Gastrocnemius medialis (tissue), 4 donors: ENCODE results near the gene COQ8B.

Source experiments
- POLR2A ChIP-seq, 2 donors: fragments of 450-650 bp; IDR thresholded peaks; one replicate each; pipeline ENCODE4 v1.6.1; 2017; ENCODE audit warnings: antibody characterized with exemption in 2 of 2, mild to moderate bottlenecking in 2 of 2, moderate library complexity in 2 of 2
- TF ChIP-seq, protein P1 (sequence below), 5 experiments: fragments of 450-650 bp in 3 of 5; fragments of 200-600 bp in 2 of 5; sonication (generic) in 2 of 5; IDR thresholded peaks in 4 of 5; conservative IDR thresholded peaks in 1 of 5; 1 replicate in 4 of 5; 2 replicates in 1 of 5; pipeline ENCODE4 v1.5.1; 2016 to 2019; ENCODE audit warnings: antibody characterized with exemption in 5 of 5, mild to moderate bottlenecking in 3 of 5, moderate library complexity in 3 of 5

DNA sequence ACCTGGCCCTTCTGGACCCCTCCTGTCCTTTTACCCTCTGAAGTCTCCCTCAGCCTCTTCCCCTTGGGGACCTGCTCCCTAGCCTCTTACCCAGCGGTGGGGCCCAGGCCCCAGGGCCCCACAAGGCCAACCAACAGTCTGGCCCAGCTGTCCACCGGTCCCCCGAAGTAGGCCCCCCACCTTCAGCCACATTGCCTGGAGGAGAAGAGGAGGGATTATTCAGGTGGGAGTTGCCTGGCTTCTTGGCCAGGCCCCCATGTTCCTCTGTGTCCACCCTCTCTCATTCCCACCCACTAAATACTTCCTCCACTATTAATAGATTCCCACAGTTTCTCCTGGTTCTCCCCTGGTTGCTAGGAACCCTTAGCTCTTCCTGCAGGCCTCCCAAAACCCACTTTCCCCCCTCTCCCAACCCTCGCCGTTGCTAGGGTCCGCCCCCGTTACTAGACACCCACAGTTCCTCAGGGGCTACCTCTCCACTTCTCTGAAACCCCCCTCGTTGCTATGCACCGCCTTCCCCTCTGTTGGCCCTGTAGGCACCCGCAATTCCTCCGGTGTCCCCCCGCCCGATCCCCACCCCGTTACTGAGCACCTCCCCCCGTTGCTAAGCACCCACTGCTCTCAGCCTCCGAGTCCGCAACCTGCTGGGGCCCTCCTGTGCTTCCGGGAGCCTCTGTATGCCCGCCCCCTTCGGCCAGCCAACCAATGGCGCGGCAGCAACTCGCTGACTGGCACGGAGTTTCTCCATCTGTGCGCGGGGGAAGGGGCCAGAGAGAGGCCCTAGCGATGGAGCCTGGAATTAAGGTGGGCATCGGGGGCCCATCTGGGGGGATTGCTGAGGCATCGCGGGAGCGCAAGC is 2.0 kb downstream of the COQ8B start:
- TF ChIP-seq, protein P1, sequence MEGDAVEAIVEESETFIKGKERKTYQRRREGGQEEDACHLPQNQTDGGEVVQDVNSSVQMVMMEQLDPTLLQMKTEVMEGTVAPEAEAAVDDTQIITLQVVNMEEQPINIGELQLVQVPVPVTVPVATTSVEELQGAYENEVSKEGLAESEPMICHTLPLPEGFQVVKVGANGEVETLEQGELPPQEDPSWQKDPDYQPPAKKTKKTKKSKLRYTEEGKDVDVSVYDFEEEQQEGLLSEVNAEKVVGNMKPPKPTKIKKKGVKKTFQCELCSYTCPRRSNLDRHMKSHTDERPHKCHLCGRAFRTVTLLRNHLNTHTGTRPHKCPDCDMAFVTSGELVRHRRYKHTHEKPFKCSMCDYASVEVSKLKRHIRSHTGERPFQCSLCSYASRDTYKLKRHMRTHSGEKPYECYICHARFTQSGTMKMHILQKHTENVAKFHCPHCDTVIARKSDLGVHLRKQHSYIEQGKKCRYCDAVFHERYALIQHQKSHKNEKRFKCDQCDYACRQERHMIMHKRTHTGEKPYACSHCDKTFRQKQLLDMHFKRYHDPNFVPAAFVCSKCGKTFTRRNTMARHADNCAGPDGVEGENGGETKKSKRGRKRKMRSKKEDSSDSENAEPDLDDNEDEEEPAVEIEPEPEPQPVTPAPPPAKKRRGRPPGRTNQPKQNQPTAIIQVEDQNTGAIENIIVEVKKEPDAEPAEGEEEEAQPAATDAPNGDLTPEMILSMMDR (IDR thresholded peaks at IDR 0.05 in 4 of 5, conservative IDR thresholded peaks at IDR 0.05 in 1 of 5) = peak in 1 of 5 experiments; percentile 6
- no peak for TF ChIP-seq POLR2A (IDR thresholded peaks at IDR 0.05)
